ENCODE measurements around the gene STARD7.
"Not testable (repeated sequence)": the region's sequence is repeated elsewhere in the genome, so short reads cannot be mapped to it uniquely, and the experiment has no call there.

The STARD7 gene

GRCh38 chr2:96167407-96168013, 41.1 kb downstream of the STARD7 start:
- Histone ChIP-seq H3K27me3 (peaks cover 0 to 23% of the 10 kb centered on the region in 2 donors), H3K4me1 (no peaks in the 10 kb centered on the region), H3K36me3 (no peaks in the 10 kb centered on the region), H3K27ac (no peak overlapping the region), H3K4me3 (no peak overlapping the region), H3K9me3 (peaks cover 0 to 7% (median 0%) of the 10 kb centered on the region in 3 donors)
- intact Hi-C loops (cut with DNase I; ENCODE audit: low total_unique reads), result no loop called here
- no peak for DNase-seq
- TF ChIP-seq CTCF (IDR thresholded peaks at IDR 0.05), result no peak

GRCh38 chr2:96164459-96165184, 44.0 kb downstream of the STARD7 start:
- peaks cover 0 to 3% (median 0%) of the 10 kb centered on the region in 3 donors for H3K9me3 ChIP-seq
- TF ChIP-seq CTCF (IDR thresholded peaks at IDR 0.05), result no peak
- H3K27me3 ChIP-seq, result peaks cover 0 to 23% of the 10 kb centered on the region in 2 donors
- no peaks in the 10 kb centered on the region for H3K4me1 ChIP-seq
- H3K4me3 ChIP-seq, result no peak overlapping the region
- no peaks in the 10 kb centered on the region for H3K36me3 ChIP-seq
- intact Hi-C loops (cut with DNase I; ENCODE audit: low total_unique reads), result no loop called here
- no peak overlapping the region for H3K27ac ChIP-seq
- no peak for DNase-seq

GRCh38 chr2:96163768-96164429, 44.7 kb downstream of the STARD7 start:
- TF ChIP-seq CTCF (IDR thresholded peaks at IDR 0.05), result no peak
- H3K4me1 ChIP-seq, result no peaks in the 10 kb centered on the region
- H3K27me3 ChIP-seq, result peaks cover 0 to 23% of the 10 kb centered on the region in 2 donors
- no peak overlapping the region for H3K27ac ChIP-seq
- no peak overlapping the region for H3K4me3 ChIP-seq
- no peaks in the 10 kb centered on the region for H3K36me3 ChIP-seq
- no peaks in the 10 kb centered on the region for H3K9me3 ChIP-seq
- intact Hi-C loops (cut with DNase I; ENCODE audit: low total_unique reads), result no loop called here
- DNase-seq, result no peak

GRCh38 chr2:96163415-96163767, 45.2 kb downstream of the STARD7 start:
- Histone ChIP-seq H3K4me1 (no peaks in the 10 kb centered on the region), H3K27ac (no peak overlapping the region), H3K36me3 (no peaks in the 10 kb centered on the region), H3K27me3 (peaks cover 0 to 23% of the 10 kb centered on the region in 2 donors), H3K9me3 (no peaks in the 10 kb centered on the region), H3K4me3 (no peak overlapping the region)
- intact Hi-C loops (cut with DNase I; ENCODE audit: low total_unique reads), result no loop called here
- TF ChIP-seq CTCF (IDR thresholded peaks at IDR 0.05), result no peak
- DNase-seq, result no peak

GRCh38 chr2:96161898-96162297, 46.7 kb downstream of the STARD7 start:
- no peak for DNase-seq
- no peaks in the 10 kb centered on the region for H3K4me1 ChIP-seq
- intact Hi-C loops (cut with DNase I; ENCODE audit: low total_unique reads), result no loop called here

GRCh38 chr2:96160366-96160765, 48.3 kb downstream of the STARD7 start:
- H3K36me3 ChIP-seq; DNase-seq; H3K4me1 ChIP-seq; H3K27ac ChIP-seq; intact Hi-C loops (cut with DNase I; ENCODE audit: low total_unique reads); H3K4me3 ChIP-seq; H3K9me3 ChIP-seq: not testable (repeated sequence)
- peaks cover 0 to 43% of the 10 kb centered on the region in 2 donors for H3K27me3 ChIP-seq

More at GRCh38 chr2:96161898-96162297, 46.7 kb downstream of the STARD7 start:
- no peaks in the 10 kb centered on the region for H3K9me3 ChIP-seq
- no peak overlapping the region for H3K4me3 ChIP-seq
- H3K36me3 ChIP-seq, result no peaks in the 10 kb centered on the region
- no peak overlapping the region for H3K27ac ChIP-seq
- peaks cover 0 to 35% of the 10 kb centered on the region in 2 donors for H3K27me3 ChIP-seq
- TF ChIP-seq CTCF (IDR thresholded peaks at IDR 0.05), result no peak

Measured in tibial artery (tissue), 4 donors.